SK-N-SH (cell line): Measurements from ENCODE around the gene TSSK2.

ENCODE experiments used
- CHD2 ChIP-seq: fragments of 150-350 bp; IDR thresholded peaks from 2 replicates; pipeline ENCODE4 v1.6.1; 2018; ENCODE audit warnings: low read length; ENCODE audit not compliant: partially characterized antibody
- CTCF ChIP-seq: fragments of 200-600 bp; sonication (generic); IDR thresholded peaks from 2 replicates; pipeline ENCODE4 v1.6.1; 2017; ENCODE audit warnings: antibody characterized with exemption, mild to moderate bottlenecking, moderate library complexity

- no peak for TF ChIP-seq CHD2
- no peak for TF ChIP-seq CTCF
Measured at GRCh38 chr22:19092725-19093124, 38.4 kb upstream of the TSSK2 start.
